SK-MEL-5 (cell line): ENCODE data around the gene PRPF6. TPM values are rescaled to one million over a fixed set of nuclear protein-coding genes. Genes with fewer than 3 reads are reported as not detected.

Experiments used
- DNase-seq: peaks from one replicate; pipeline ENCODE4 v3.0.0-alpha.2; 2016; ENCODE audit warnings: low read depth, low spot score
- in situ Hi-C: cut with HindIII; loops from 2 replicates; pipeline ENCODE4 v1.10.0; 2016; ENCODE audit warnings: low sequenced_read_pairs, high pct_unique_total_duplicates, low pct_unique_long_range_greater_than_20kb
- total RNA-seq: library from RNA; depleted of rRNA; stranded (reverse); fragments of >200 nt; shearing (Covaris generic); gene quantifications from 2 replicates; pipeline ENCODE4 v1.2.3, GENCODE V29; 2014

The PRPF6 gene
- total RNA-seq, 1 experiment from 2014 or later, result 71.3 TPM

- in situ Hi-C loops, result no loop called here
- peak; percentile 29 for DNase-seq
These were observed 68.3 kb downstream of the PRPF6 start, which contains the start of gene SOX18 for GRCh38 chr20:64049060-64049877. Gene SOX18, minus strand, starts transcription at chr20:64049639. Its CDS starts 123 bp downstream, at chr20:64049516.

GRCh38 chr20:64049878-64050260 is 68.9 kb downstream of the PRPF6 start:
- DNase-seq, result no peak
- in situ Hi-C loops, result no loop called here

GRCh38 chr20:64050261-64051032 is 69.5 kb downstream of the PRPF6 start:
- DNase-seq, result no peak
- in situ Hi-C loops, result no loop called here

- DNase-seq, result no peak
- in situ Hi-C loops, result no loop called here
These were observed 70.1 kb downstream of the PRPF6 start for GRCh38 chr20:64051033-64051452.

- in situ Hi-C loops, result no loop called here
- DNase-seq, result no peak
These were observed 70.8 kb downstream of the PRPF6 start for GRCh38 chr20:64051561-64052325.

- in situ Hi-C loops, result no loop called here
- DNase-seq, result no peak
These were observed 71.4 kb downstream of the PRPF6 start for GRCh38 chr20:64052326-64052722.

- DNase-seq, result no peak
- in situ Hi-C loops, result no loop called here
These were observed 72.3 kb downstream of the PRPF6 start for GRCh38 chr20:64052987-64053840.

GRCh38 chr20:64053841-64054661 is 73.1 kb downstream of the PRPF6 start:
- DNase-seq, result peak; percentile 43

GRCh38 chr20:64055396-64055892 is 74.5 kb downstream of the PRPF6 start:
- DNase-seq, result no peak
- in situ Hi-C loops, result no loop called here

More at GRCh38 chr20:64053841-64054661, 73.1 kb downstream of the PRPF6 start:
- in situ Hi-C loops, result no loop called here

GRCh38 chr20:64055893-64056638 is 75.1 kb downstream of the PRPF6 start:
- in situ Hi-C loops, result no loop called here
- DNase-seq, result no peak

- DNase-seq, result no peak
- in situ Hi-C loops, result no loop called here
These were observed 75.6 kb downstream of the PRPF6 start for GRCh38 chr20:64056639-64056888.

GRCh38 chr20:64056889-64057627 is 76.1 kb downstream of the PRPF6 start:
- DNase-seq, result no peak
- in situ Hi-C loops, result no loop called here

- in situ Hi-C loops, result no loop called here
- DNase-seq, result peak; percentile 83
These were observed 76.9 kb downstream of the PRPF6 start for GRCh38 chr20:64057628-64058498.

- DNase-seq, result no peak
- in situ Hi-C loops, result no loop called here
These were observed 77.6 kb downstream of the PRPF6 start for GRCh38 chr20:64058536-64058935.

- DNase-seq, result no peak
- in situ Hi-C loops, result no loop called here
These were observed 81.3 kb downstream of the PRPF6 start for GRCh38 chr20:64062276-64062595.
